Measurements from ENCODE around the gene SBF2.

- TF ChIP-seq GATA2 (IDR thresholded peaks at IDR 0.05; ENCODE audit: low read depth, low read length) (no peak), GATA3 (IDR thresholded peaks at IDR 0.05; ENCODE audit: low read depth, low read length) (no peak)
Measured at GRCh38 chr11:10275714-10276113, 18.3 kb downstream of the SBF2 start.

Data from SH-SY5Y (cell line).